NCI-H446 treated with DMSO at 0.1 percent for 48 hours (cell line): ENCODE results near the gene ITGA1.
A peak's percentile ranks its signal among the peaks of the same experiment; 100 is the strongest.

Experiments
- DNase-seq: peaks from one replicate; lab custom pipeline; 2025; lab: John Stamatoyannopoulos, UW

ITGA1 gene

DNA sequence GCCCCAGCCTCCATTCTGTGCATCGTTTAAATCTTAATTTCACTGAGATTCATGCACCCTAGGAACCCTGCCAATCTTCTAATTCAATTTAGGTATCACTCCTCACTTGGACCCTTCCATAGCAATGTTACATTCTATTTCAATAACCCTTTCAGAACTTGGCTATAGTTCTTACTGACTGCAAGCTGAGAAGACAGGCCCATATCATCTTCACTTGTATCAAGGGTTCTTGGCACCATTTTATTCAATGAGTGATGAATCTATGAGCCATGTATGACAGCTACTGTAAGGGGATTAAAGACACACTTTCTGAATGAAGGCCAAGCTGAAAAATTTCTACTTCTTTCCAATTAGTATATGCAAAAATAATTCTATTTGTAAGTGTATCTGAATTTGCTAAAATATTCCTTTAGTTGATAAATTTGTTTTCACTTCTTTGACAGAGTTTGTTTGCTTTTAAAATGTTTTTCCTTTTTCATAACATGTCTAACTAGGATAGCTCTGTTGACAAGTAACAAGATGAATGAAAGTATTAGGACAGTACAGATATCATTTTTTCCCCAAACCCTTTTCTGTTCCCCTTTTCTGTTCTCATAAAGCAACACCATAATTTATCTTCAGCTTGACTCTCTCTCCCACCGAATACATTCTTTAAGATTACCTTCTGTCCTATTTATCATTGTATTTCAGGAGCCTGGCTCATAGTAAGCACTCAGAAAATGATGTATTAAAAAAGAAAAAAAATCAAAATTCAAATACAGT, 211.0 kb downstream of the ITGA1 start:
- peak; percentile 55 for DNase-seq

GRCh38 chr5:52999344-52999949, 211.7 kb downstream of the ITGA1 start:
- no peak for DNase-seq

DNA sequence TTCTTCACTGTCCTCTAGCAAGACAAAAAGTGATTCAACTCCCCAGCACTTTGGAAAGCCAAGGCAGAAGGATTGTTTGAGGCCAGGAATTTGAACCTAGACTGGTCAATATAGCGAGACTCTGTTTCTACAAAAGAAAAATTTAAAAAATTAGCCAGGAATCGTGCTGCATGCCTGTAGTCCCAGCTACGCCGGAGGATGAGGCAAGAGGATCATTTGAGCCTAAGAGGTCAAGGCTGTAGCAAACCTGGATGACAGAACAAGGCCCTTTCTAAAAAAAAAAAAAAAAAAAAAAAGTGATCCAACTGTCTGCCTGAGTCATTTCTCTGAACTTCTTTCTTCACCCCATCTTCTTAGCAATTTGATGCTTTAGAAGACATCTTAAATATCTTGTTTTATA, 213.8 kb downstream of the ITGA1 start:
- DNase-seq, result no peak

DNA sequence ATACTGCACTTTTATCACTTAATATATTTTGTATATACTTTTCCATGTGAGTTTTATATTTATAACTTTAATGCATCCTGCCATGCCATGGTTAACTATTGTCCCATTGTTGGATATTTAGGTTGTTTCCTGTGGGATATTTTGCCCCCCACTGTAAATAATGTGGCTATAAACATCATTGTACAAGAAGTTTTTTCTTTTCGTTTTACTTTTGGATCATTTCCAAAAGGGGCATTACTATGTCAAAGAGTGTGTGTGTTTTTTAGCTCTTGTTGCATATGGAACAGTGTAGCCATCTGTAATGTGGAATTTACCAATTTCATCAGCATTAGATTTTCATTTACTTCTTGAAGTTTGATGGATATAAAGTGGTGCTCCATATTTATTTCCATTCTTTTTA, 214.8 kb downstream of the ITGA1 start:
- no peak for DNase-seq

DNA sequence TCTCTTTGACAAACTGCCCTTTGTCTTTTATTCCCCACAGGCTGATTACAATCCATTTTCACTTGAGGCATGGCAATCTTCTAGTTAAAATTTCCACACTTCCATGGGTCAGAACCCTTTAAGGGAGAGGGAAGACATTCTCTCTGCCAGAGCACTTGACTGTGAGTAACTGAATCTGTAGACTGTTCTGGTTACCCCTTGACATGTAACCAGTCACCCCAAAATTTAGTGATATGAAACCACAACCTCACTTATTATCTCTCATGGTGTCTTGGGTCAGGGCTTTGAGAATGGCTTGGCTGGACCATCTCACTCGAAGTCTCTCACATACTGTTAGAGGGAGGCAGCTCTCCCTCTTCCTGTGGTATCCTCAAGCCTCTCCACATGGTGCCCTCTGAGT, 215.4 kb downstream of the ITGA1 start:
- no peak for DNase-seq

DNA sequence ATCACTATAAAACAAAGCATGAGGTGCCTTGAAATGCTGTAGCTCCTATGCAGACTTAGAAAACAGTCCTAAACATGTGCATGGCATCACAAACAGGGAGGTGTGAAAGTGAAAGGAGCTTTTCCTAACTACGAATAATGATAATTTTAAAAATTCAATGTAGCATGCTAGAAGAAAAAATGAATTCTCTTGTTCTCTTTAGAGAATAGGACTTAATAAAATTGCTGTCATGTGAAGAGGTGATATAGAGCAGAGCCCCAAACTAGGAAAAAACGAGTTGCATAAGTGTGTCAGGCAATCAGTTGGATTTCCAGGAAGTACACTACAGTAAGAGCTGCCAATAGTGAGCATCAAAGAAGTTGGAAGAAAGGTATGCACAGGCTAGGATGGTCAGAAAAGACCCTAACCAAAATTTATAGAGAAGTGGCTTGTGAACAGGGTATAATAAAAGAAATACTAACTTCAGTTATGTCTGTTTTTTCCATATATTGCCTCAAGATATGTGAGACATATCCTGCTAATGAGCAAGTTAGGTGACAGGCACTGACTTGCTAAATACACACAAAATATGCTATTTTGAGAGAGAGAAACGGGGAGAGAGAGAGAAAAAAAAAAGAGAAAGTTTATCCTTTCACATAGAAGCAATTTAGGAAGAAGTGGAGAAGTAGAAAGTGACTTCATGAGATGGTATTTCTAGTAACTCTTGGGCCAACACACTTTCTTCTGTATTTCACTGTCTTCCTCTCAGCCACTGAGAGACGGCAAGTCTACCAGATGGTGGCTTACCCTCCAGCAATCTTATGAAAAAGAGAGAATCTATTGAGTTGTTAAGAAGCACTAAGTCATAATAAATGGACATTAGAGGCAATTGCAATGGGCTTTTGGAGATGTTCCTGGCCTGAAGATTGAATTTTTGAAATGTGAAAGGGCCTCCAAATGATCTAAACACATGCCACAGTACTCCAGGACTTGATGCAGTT, 219.5 kb downstream of the ITGA1 start:
- no peak for DNase-seq

GRCh38 chr5:53008751-53009150, 221.0 kb downstream of the ITGA1 start:
- DNase-seq, result no peak
